A673 (cell line): ENCODE measurements around the gene PROX1. TPM values are rescaled to one million over a fixed set of nuclear protein-coding genes. Genes with fewer than 3 reads are reported as not detected.
"Not testable (repeated sequence)": the region's sequence is repeated elsewhere in the genome, so short reads cannot be mapped to it uniquely, and the experiment has no call there.

Experiments
- BruUV-seq: library from RNA; stranded (reverse); fragments of 400-500 nt; replicated peaks from 2 replicates; lab custom pipeline; 2021; lab: Mats Ljungman, UMichigan
- CTCF ChIA-PET: fragments of 300-600 bp; sonication (Branson Sonifier 250); formaldehyde crosslinking; loops from one replicate; lab custom pipeline; 2022; ENCODE audit warnings: antibody characterized with exemption; lab: Charles Lee
- POLR2A ChIA-PET: fragments of 300-600 bp; sonication (Branson Sonifier 250); formaldehyde crosslinking; loops from one replicate; lab custom pipeline; 2022; ENCODE audit warnings: antibody characterized with exemption; ENCODE audit not compliant: low non-redundant PET; lab: Charles Lee
- DNase-seq: peaks from one replicate; pipeline ENCODE4 v3.0.0-alpha.2; 2015; ENCODE audit warnings: low spot score
- H3K27ac ChIP-seq: fragments of 200-600 bp; sonication (generic); 2 replicates; pipeline ENCODE4 v1.5.1; 2016; ENCODE audit warnings: mixed run types, low read depth, mild to moderate bottlenecking, mixed read lengths, antibody characterized with exemption, low read length; ENCODE audit not compliant: poor library complexity, severe bottlenecking
- H3K27me3 ChIP-seq: fragments of 200-600 bp; sonication (generic); replicated peaks from 2 replicates; pipeline ENCODE4 v1.6.1; 2017; ENCODE audit warnings: mixed run types, low read depth, mild to moderate bottlenecking, mixed read lengths, antibody characterized with exemption, low read length; ENCODE audit not compliant: insufficient read depth, poor library complexity
- H3K36me3 ChIP-seq: fragments of 200-600 bp; sonication (generic); 2 replicates; pipeline ENCODE4 v1.6.1; 2016; ENCODE audit warnings: mixed run types, mild to moderate bottlenecking, mixed read lengths, antibody characterized with exemption, low read length; ENCODE audit not compliant: insufficient read depth, poor library complexity, severe bottlenecking
- H3K4me1 ChIP-seq: fragments of 200-600 bp; sonication (generic); 2 replicates; pipeline ENCODE4 v1.6.1; 2017; ENCODE audit warnings: mixed run types, mild to moderate bottlenecking, mixed read lengths, antibody characterized with exemption, low read length; ENCODE audit not compliant: insufficient read depth, poor library complexity, severe bottlenecking
- H3K4me3 ChIP-seq: fragments of 200-600 bp; sonication (generic); 2 replicates; pipeline ENCODE4 v1.5.1; 2016; ENCODE audit warnings: low read depth, mixed run types, mild to moderate bottlenecking, mixed read lengths, low read length; ENCODE audit not compliant: poor library complexity, severe bottlenecking
- H3K9me3 ChIP-seq: fragments of 200-600 bp; sonication (generic); 2 replicates; pipeline ENCODE4 v1.6.1; 2016; ENCODE audit warnings: mixed run types, low read depth, mild to moderate bottlenecking, mixed read lengths, antibody characterized with exemption, low read length; ENCODE audit not compliant: poor library complexity, severe bottlenecking
- EZH2 ChIP-seq: fragments of 200-600 bp; sonication (generic); IDR thresholded peaks from 2 replicates; pipeline ENCODE4 v1.6.1; 2017; ENCODE audit warnings: borderline replicate concordance, low read depth, mild to moderate bottlenecking, mixed read lengths, antibody characterized with exemption, low read length; ENCODE audit not compliant: poor library complexity, severe bottlenecking
- intact Hi-C: fragments of 100-400 bp; cut with micrococcal nuclease; formaldehyde crosslinking; loops from one replicate; pipeline ENCODE4 v1.10.0; 2022; ENCODE audit not compliant: unreplicated experiment
- total RNA-seq: library from RNA; stranded (reverse); gene quantifications from 2 replicates; pipeline ENCODE4 v1.2.3, GENCODE V29; 2021
- TF ChIP-seq, protein P1 (sequence below): fragments of 300-800, 200-600 bp; sonication (generic); conservative IDR thresholded peaks from 2 replicates; pipeline ENCODE4 v1.5.1; 2017; ENCODE audit warnings: low read depth, mild to moderate bottlenecking, antibody characterized with exemption, low read length, moderate library complexity, mixed read lengths

The PROX1 gene
- total RNA-seq, 1 experiment from 2014 or later: not detected

DNA sequence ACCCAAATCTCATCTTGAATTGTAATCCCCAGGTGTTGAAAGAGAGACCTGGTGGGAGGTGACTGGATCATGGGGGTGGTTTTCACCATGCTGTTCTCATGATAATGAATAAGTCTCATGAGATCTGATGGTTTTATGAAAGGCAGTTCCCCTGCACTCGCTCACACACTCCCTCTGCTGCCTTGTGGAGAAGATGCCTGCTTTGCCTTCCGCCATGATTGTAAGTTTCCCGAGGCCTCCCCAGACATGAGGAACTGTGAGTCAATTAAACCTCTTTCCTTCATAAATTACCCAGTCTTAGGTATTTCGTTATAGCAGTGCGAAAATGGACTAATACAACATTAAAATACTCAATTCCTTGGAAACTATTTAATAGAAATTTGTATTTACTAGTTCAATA is 99.2 kb downstream of the PROX1 start:
- Histone ChIP-seq H3K27me3 (peaks cover 4% of the 10 kb centered on the region), H3K4me1 (no peaks in the 10 kb centered on the region), H3K36me3 (no peaks in the 10 kb centered on the region), H3K4me3 (no peak overlapping the region), H3K9me3 (no peaks in the 10 kb centered on the region), H3K27ac (no peak overlapping the region)
- no peak for TF ChIP-seq EZH2
- TF ChIP-seq, protein P1, sequence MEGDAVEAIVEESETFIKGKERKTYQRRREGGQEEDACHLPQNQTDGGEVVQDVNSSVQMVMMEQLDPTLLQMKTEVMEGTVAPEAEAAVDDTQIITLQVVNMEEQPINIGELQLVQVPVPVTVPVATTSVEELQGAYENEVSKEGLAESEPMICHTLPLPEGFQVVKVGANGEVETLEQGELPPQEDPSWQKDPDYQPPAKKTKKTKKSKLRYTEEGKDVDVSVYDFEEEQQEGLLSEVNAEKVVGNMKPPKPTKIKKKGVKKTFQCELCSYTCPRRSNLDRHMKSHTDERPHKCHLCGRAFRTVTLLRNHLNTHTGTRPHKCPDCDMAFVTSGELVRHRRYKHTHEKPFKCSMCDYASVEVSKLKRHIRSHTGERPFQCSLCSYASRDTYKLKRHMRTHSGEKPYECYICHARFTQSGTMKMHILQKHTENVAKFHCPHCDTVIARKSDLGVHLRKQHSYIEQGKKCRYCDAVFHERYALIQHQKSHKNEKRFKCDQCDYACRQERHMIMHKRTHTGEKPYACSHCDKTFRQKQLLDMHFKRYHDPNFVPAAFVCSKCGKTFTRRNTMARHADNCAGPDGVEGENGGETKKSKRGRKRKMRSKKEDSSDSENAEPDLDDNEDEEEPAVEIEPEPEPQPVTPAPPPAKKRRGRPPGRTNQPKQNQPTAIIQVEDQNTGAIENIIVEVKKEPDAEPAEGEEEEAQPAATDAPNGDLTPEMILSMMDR: 0 out of 2 replicates have a peak, but pooled peaks have one; percentile 9
- intact Hi-C loops: no loop called here
- ChIA-PET CTCF (no interaction called here), POLR2A (no interaction called here)
- DNase-seq: no peak
- no TSS peak for BruUV-seq

DNA sequence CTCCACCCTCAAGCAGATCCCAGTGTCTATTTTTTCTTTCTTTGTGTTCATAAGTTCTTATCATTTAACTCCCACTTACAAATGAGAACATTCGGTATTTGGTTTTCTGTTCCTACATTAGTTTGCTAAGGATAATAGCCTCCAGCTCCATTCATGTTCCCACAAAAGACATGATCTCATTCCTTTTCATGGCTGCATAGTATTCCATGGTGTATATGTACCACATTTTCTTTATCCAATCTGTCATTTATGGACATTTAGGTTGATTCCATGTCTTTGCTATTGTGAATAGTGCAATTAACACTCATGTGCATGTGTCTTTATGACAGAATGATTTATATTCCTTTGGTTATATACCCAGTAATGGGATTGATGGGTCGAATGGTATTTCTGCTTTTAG is 101.2 kb downstream of the PROX1 start:
- H3K4me3 ChIP-seq, H3K36me3 ChIP-seq, DNase-seq, CTCF ChIA-PET, H3K27me3 ChIP-seq, intact Hi-C loops, POLR2A ChIA-PET, H3K9me3 ChIP-seq, H3K27ac ChIP-seq, BruUV-seq, H3K4me1 ChIP-seq: not testable (repeated sequence)
